Suprapubic skin (tissue), 4 donors: Measurements from ENCODE around the gene LRPAP1. TPM values are rescaled to one million over a fixed set of nuclear protein-coding genes. Genes with fewer than 3 reads are reported as not detected.
"Not testable (repeated sequence)": the region's sequence is repeated elsewhere in the genome, so short reads cannot be mapped to it uniquely, and the experiment has no call there.

ENCODE experiments used
- DNase-seq, 2 donors: peaks; one replicate each; pipeline ENCODE4 v3.0.0-alpha.2; 2019; ENCODE audit warnings: low spot score in 2 of 2
- H3K27ac ChIP-seq: fragments of 200-600 bp; sonication (generic); one replicate; pipeline ENCODE4 v1.5.1; 2019
- H3K27me3 ChIP-seq: fragments of 200-600 bp; sonication (generic); one replicate; pipeline ENCODE4 v1.5.1; 2019
- H3K36me3 ChIP-seq: fragments of 200-600 bp; sonication (generic); one replicate; pipeline ENCODE4 v1.5.1; 2019
- H3K4me1 ChIP-seq: fragments of 200-600 bp; sonication (generic); one replicate; pipeline ENCODE4 v1.5.1; 2019
- H3K4me3 ChIP-seq: fragments of 200-600 bp; sonication (generic); one replicate; pipeline ENCODE4 v1.5.1; 2019; ENCODE audit warnings: mild to moderate bottlenecking
- H3K9me3 ChIP-seq: fragments of 200-600 bp; sonication (generic); one replicate; pipeline ENCODE4 v1.5.1; 2019
- CTCF ChIP-seq, 2 donors: fragments of 200-600 bp in 1 of 2; fragments of 450-650 bp in 1 of 2; sonication (generic) in 1 of 2; IDR thresholded peaks; one replicate each; pipeline ENCODE4 v1.5.1; 2016 to 2019; ENCODE audit warnings: antibody characterized with exemption in 2 of 2, mild to moderate bottlenecking in 1 of 2, moderate library complexity in 1 of 2
- EP300 ChIP-seq: sonication (generic); formaldehyde crosslinking; IDR thresholded peaks from one replicate; pipeline ENCODE4 v1.6.1; 2017; ENCODE audit warnings: antibody characterized with exemption
- POLR2A ChIP-seq, 2 donors: fragments of 450-650 bp; IDR thresholded peaks; one replicate each; pipeline ENCODE4 v1.6.1; 2017; ENCODE audit warnings: antibody characterized with exemption in 2 of 2, mild to moderate bottlenecking in 2 of 2, moderate library complexity in 2 of 2
- POLR2AphosphoS5 ChIP-seq, 3 donors: sonication (generic); formaldehyde crosslinking; IDR thresholded peaks; one replicate each; pipeline ENCODE4 v1.6.1; 2017; ENCODE audit warnings: antibody characterized with exemption in 3 of 3
- WGBS: methylation state at CpG from one replicate; pipeline ENCODE4 v1.1.5; 2018; 5-methylcytosine and 5-hydroxymethylcytosine counted together
- total RNA-seq, 4 donors: library from RNA; depleted of rRNA; stranded (reverse); fragments of >200 nt; gene quantifications; one replicate each; pipeline ENCODE4 v1.1.0, GENCODE V29; 2016

LRPAP1 gene
- total RNA-seq, 4 donors from 2014 or later, result 88.8 to 114 (median 95.5) TPM

- Histone ChIP-seq H3K36me3 (no peaks in the 10 kb centered on the region), H3K4me1 (no peaks in the 10 kb centered on the region), H3K27me3 (peaks cover 34% of the 10 kb centered on the region), H3K9me3 (no peaks in the 10 kb centered on the region), H3K27ac (no peak overlapping the region), H3K4me3 (no peak overlapping the region)
- 87% methylated on average over 12 of the region's 12 CpGs for WGBS
- TF ChIP-seq EP300 (no peak), POLR2A (IDR thresholded peaks at IDR 0.05) (no peak), CTCF (IDR thresholded peaks at IDR 0.05) (no peak), POLR2AphosphoS5 (IDR thresholded peaks at IDR 0.05) (no peak)
- DNase-seq, result no peak
These were observed 40.9 kb upstream of the LRPAP1 start for GRCh38 chr4:3573131-3573530.

- H3K27ac ChIP-seq, result no peak overlapping the region
- H3K4me1 ChIP-seq, result no peaks in the 10 kb centered on the region
- H3K36me3 ChIP-seq, result no peaks in the 10 kb centered on the region
- 67% methylated on average over 13 of the region's 13 CpGs for WGBS
- no peaks in the 10 kb centered on the region for H3K9me3 ChIP-seq
- no peak for DNase-seq
- H3K4me3 ChIP-seq, result no peak overlapping the region
- peaks cover 32% of the 10 kb centered on the region for H3K27me3 ChIP-seq
- TF ChIP-seq CTCF (IDR thresholded peaks at IDR 0.05) (no peak), EP300 (no peak), POLR2AphosphoS5 (IDR thresholded peaks at IDR 0.05) (no peak), POLR2A (IDR thresholded peaks at IDR 0.05) (no peak)
These were observed 40.1 kb upstream of the LRPAP1 start for GRCh38 chr4:3572363-3572762.

- TF ChIP-seq EP300 (no peak), POLR2A (IDR thresholded peaks at IDR 0.05) (no peak), POLR2AphosphoS5 (IDR thresholded peaks at IDR 0.05) (no peak)
- Histone ChIP-seq H3K9me3 (no peaks in the 10 kb centered on the region), H3K36me3 (no peaks in the 10 kb centered on the region), H3K4me1 (no peaks in the 10 kb centered on the region), H3K27ac (no peak overlapping the region), H3K4me3 (no peak overlapping the region), H3K27me3 (peaks cover 31% of the 10 kb centered on the region)
- 90% methylated on average over 10 of the region's 11 CpGs for WGBS
- no peak for DNase-seq
These were observed 39.7 kb upstream of the LRPAP1 start for GRCh38 chr4:3571921-3572320.

GRCh38 chr4:3570923-3571322, 38.7 kb upstream of the LRPAP1 start:
- not testable (repeated sequence) for H3K9me3 ChIP-seq, DNase-seq, H3K27ac ChIP-seq, H3K4me3 ChIP-seq, H3K4me1 ChIP-seq, H3K36me3 ChIP-seq
- H3K27me3 ChIP-seq, result peaks cover 24% of the 10 kb centered on the region
- 60% methylated on average over 8 of the region's 15 CpGs for WGBS

GRCh38 chr4:3569611-3570010, 37.4 kb upstream of the LRPAP1 start:
- not testable (repeated sequence) for DNase-seq, H3K9me3 ChIP-seq, H3K4me3 ChIP-seq, H3K4me1 ChIP-seq, H3K36me3 ChIP-seq, H3K27ac ChIP-seq
- H3K27me3 ChIP-seq, result peaks cover 19% of the 10 kb centered on the region
- 83% methylated on average over 10 of the region's 15 CpGs for WGBS

GRCh38 chr4:3566701-3567100, 34.5 kb upstream of the LRPAP1 start:
- not testable (repeated sequence) for DNase-seq, H3K9me3 ChIP-seq, H3K4me1 ChIP-seq, H3K4me3 ChIP-seq, H3K27me3 ChIP-seq, H3K27ac ChIP-seq, H3K36me3 ChIP-seq
- 36% methylated on average over 7 of the region's 14 CpGs for WGBS

- not testable (repeated sequence) for H3K4me1 ChIP-seq, H3K4me3 ChIP-seq, H3K27me3 ChIP-seq, H3K36me3 ChIP-seq, DNase-seq, H3K27ac ChIP-seq, H3K9me3 ChIP-seq
- 28% methylated on average over 10 of the region's 12 CpGs for WGBS
These were observed 34.1 kb upstream of the LRPAP1 start for GRCh38 chr4:3566301-3566700.

GRCh38 chr4:3564948-3565347, 32.7 kb upstream of the LRPAP1 start:
- H3K9me3 ChIP-seq, H3K36me3 ChIP-seq, H3K4me1 ChIP-seq, H3K27me3 ChIP-seq, H3K4me3 ChIP-seq, DNase-seq, H3K27ac ChIP-seq: not testable (repeated sequence)
- WGBS, result no CpG with 5 or more reads among the region's 31 CpGs
